HG03280 (cell line): Measurements from ENCODE around the gene CCDC33.

ENCODE experiments used
- ATAC-seq: cut with Tn5 transposase; IDR thresholded peaks from one replicate; pipeline ENCODE4 v1.9.1; 2021; ENCODE audit warnings: mild to moderate bottlenecking, moderate library complexity; ENCODE audit not compliant: unreplicated experiment

Gene CCDC33

DNA sequence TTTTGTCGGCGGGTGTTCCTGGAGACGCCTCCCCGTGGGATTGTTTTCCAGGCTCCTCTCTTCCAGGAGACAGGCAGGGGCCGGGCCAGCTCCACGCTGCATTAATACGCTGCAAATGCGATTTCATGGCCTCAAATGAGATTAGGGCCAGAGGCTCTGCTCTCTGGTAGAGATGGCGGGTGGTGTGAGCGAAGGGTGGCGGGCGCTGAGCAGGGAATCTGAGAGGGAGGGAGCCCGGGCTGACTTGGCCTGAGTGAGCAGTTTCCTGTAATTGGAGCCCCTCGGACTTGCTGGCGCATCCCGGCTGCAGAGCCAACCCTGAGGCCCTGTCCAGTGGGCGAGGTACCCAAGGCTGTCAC lies 7.4 kb upstream of the CCDC33 start:
- no peak for ATAC-seq

DNA sequence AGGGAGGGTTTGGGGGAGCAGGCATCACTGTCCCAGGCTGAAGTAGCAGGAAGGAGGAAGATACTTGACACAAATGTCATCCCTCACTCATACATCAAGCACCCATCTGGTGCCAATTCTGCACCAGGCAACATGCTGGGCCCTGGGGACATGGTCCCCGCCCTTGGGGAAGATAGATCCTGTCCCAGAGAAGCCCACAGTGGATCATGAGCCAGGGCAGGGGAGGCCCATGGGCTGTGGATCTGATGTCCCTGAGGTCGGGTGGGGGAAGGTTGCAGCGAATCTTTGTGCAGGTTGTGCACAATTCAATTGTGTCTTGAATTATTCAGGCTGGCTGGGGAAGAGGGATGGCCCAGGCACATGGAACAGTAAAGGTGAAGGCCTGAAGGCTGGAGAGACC lies 6.4 kb upstream of the CCDC33 start:
- ATAC-seq, result no peak

DNA sequence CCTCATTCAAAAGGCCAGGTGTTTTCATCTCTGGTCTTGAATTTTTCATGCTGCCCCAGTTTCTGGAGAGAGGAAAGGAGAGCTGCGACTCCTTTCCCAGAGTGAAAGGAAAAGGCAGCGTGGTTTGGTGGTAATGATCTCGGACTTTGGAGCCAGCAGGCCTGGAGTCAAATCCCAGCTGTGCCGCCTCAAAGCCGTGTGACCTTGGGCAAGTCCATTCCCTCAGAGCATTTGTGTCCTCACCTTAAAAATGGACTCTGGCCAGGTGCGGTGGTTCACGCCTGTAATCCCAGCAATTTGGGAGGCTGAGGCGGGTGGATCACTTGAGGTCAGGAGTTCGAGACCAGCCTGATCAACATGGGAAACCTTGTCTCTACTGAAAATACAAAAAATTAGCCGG lies 4.7 kb upstream of the CCDC33 start:
- no peak for ATAC-seq

DNA sequence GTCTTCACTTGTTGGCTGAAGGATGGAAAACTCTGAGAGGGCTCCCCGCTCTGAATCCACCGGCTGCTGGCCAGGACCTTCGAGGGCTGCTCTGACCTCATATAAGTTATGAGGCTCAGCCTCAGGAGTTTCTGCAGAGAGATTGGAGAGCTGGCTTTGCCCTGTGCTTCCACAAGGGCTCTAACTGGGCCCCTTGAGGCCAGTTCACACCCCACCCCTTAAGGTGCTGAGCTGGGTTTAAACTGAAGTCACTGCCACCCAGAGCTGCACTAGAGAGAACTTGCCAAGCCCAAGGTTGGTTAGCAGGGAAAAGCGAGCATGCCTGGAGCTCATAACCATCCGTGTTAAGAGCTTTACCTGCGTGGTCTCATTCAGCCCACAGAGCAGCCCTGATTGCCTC lies 2.8 kb upstream of the CCDC33 start:
- ATAC-seq, result no peak

DNA sequence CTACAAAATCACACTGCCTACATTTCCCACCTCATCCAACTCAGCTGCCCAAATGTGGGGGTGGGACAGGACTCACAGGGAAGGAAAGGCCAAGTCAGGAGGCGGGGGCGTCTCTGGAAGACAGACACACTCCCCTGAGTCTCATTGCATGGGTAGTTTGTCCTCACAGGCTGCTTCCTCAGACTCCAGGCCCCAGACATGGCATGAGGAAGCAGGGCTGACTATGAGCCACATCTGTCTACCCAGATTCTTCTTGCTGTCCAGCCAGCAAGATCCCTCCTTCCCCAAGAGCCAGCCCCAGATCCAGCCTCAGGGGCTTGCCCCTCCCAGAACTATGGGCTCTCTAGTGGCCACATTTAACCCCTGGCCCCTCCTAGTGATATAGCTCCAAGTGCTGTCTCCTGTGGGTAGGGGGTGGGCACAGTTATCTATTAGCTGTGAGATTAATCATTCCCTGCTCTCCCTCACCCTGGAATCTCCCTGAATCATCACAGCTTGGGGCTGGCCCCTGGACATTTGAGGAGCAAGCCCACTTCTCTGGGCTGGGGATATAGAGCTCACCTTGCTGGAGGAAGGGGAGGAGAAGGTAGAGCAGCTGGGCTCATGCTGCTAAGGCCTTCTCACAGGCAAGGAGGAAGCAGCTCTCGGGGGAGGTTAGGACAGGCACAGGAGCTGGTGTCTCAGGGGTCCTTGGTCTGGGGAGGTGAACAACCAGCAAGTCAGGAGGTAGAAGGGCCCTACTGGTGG lies 2.1 kb upstream of the CCDC33 start:
- no peak for ATAC-seq

DNA sequence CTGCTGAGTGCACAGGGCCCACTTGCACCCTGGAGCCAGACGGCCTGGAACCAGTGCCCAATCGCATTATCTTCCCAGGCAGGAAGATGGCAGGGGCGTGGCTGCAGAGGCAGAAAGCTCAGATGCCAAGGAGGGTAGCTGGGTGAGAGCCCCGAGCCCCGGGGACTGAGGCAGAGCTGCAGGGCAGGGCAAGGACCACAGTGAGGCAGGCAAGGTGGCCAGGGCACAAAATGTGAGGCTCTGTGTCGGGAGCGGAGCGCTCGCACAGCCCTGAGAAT lies 1.6 kb upstream of the CCDC33 start:
- no peak for ATAC-seq

DNA sequence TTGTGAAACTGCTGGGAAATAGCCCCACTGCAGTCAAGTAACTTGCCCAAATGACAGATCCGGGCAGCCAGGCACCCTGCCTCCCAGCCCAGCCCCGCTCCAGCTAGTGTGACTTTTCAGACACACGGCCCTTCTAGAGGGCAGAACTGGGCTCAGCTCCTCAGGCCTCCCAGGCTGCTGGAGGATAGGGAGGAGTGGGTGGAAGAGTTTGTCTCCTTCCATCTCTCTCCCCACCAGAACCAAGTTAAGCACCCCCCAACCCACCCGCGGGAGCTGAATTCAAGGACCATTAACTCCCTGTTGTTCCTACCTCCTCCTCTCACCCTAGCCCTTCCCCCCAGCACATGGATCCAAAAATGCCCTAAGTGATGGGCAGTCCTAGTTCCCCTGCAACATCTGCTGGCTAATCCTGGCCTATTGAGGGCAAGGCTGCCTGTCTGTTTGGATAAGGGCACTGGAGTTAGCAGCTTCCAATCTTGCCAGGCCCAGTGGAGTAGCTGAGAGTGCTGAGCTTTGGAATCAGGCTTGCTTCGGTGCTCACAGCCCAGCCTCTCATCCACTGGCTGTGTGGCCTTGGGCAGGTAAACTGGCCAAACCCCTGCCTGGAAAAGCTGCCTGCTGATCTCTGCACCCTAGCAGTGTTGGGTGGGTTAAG lies 3.1 kb downstream of the CCDC33 start:
- no peak for ATAC-seq

DNA sequence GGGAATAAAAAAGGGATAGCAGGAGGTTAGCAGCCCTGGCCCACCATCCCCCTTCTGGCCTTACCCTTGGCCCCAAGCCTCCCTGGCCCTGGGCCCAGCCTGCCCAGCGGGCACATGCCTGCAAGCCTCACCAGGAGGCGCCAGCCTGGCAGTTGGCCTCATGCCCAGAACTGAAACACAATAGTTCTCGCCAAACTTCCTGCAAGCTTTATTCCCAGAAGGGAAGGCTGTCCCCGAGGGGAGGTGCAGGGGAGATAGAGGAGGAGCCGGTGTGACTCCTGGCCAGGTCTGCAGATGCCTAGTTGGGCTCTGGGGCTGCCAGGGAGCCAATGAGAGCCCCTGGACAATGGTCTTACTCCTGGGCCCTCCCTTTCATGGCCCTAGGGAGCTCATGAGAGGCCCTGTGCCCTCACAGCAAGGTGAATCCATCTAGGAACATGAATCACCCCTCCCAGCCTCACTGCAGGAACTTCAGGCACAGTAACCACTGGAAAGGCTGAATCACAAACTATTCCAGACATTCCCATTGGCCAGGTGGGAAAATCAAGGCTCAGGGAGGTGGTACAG lies 4.0 kb downstream of the CCDC33 start:
- no peak for ATAC-seq

DNA sequence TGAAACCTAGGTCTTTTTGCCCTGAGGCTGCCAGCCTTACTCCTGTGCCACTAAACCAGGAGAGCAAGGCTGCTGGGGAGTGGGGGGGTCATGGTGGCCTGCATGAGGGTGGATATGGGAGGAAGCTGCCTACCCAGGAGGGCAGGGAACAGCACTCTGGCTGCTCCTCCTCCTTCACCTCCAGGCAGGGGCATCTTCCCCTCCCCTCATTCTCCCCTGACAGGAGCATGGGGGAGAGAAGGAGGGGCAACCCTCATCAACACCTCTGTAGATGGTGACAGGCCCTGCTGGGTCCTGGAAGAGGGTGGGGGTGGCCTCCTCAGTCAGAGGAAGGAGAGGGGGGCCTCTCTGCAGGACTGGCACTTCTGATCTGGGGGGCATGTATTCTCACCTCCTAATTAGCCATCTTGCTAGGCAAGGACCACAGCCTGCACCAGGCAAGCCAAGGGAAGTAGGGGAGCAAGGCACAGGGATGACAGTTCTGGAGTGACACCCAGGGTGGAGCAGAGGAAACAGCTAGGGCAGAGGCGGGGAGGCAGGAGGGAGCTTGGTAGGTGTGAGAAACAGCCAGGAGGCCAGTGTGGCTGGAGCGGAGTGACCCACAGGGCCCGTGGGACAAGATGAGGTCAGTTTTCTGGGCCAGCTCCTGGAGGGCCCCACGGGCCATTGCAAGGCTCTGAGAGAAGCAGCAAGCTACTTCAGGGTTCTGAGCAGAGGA lies 4.9 kb downstream of the CCDC33 start:
- ATAC-seq, result no peak

DNA sequence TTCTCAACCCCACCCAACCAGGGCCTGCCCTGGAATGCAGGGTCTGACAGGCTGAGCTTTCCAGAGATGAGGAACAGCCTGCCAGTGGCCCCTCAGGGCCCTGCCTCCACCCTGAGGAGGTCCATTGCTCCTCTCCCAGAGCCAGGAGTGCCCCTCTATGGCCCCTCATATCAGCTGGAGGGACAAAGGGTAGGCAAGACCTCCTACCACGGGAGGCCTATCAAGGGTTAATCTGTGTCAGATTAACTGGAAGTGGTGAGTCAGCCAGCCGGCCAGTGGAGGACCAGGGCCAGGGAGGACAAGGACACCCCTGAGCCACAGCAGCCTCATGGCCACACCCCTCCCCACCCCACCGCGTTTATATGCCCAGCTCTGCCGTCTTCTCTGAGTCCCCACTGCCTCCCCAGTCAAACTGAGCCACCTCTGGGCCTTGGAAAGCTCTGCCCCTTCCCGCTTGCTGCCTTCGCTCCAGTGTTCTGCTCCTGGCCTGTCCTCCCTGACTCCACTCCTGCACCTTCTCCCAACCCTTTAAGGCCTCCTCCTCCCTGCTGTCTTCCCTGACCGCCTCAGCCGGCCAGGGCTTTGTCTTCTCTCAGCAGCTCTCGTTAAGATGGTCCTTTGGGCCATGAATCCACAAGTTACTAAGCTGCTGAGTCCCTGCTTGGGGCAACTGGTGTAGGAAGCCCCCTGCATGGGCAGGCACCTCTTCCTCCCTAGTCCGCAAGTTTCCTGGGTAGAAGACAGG lies 6.5 kb downstream of the CCDC33 start:
- no peak for ATAC-seq

DNA sequence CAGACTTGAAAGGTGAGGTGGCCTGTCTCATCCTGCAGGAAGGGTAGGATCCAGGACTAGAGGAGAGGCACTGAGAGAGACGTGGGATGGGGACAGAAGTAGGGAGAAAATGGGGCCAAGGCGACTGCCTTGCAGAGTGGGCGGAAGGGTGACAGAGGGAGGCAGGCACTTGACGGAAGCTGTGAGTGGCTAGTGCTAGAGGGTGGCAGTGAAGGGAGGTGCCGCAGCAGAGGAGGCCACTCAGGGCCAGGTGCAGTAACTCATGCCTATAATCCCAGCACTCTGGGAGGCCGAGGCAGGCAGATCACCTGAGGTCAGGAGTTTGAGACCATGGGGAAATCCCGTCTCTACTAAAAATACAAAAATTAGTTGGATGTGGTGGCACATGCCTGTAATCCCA lies 7.3 kb downstream of the CCDC33 start:
- no peak for ATAC-seq

DNA sequence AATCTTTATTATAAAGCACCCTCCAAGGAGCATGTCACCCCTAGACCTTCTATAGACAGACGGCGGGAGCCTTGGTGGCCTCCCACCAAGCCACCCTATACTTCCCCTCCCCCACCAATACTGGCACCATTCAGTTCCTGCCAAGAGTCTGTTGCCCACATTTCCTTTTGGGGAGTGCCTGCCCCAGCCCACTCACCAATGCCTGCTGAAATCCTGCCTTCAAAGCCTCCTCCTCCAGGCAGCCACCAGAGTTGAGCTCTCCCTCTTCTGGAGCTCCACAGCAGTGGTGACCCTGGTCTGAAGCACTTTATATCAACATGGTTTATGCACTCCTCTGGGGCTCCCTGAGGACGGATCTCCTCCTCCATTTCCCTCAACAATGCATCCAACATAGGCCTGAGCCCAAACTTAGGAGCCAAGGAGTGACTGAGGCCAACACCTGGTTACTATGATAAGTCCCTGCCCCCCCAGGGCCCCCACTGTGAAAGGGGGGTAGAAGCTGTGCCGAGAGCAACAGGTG lies 8.8 kb downstream of the CCDC33 start:
- no peak for ATAC-seq

DNA sequence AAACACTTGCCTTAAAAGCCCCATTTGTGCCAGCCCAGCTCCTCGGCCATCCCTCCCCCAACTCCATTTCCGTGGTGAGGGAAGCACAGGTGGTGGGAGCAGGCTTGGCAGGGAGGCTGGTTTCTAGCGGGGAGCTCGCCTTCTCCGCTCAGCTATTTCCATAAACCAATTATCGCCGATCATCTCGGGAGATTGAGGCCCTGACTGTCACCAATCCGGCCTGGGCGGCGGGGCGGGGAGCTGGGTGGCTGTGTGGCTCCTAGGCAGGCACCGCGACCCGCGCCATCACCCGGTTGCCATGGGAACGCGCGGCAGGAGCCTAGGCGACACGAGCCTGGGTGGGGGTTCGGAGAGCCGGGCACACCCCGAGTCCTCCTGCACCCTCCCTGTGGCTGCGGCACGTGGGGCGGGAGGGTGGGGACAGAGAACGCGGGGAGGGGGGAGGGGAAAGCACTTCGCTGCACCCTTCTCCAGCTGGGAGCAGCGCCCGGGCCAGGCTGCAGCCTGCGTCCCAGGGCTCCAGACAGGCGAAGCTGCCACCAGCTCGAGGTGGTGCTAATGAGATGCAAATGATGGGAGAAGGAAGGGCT lies 9.3 kb downstream of the CCDC33 start:
- no peak for ATAC-seq

DNA sequence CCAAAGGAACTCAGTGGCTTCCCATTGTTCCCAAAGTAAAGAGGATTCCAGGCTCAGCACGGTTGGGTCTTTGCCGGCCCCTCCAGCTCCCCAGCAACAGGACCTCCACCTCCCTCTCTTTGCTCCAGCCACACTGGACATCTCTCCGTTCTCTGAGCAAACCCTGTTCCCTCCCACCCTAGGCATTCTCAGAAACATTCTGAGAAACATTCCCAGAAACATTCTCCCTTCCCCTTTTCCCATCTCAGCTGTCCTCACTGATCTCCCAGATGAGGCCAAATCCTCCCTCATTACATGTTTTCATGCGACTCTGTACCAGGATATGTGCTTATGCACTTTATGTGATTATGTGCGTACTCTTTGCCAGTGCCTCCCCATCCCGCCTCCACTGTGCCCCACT lies 14.1 kb downstream of the CCDC33 start:
- no peak for ATAC-seq

DNA sequence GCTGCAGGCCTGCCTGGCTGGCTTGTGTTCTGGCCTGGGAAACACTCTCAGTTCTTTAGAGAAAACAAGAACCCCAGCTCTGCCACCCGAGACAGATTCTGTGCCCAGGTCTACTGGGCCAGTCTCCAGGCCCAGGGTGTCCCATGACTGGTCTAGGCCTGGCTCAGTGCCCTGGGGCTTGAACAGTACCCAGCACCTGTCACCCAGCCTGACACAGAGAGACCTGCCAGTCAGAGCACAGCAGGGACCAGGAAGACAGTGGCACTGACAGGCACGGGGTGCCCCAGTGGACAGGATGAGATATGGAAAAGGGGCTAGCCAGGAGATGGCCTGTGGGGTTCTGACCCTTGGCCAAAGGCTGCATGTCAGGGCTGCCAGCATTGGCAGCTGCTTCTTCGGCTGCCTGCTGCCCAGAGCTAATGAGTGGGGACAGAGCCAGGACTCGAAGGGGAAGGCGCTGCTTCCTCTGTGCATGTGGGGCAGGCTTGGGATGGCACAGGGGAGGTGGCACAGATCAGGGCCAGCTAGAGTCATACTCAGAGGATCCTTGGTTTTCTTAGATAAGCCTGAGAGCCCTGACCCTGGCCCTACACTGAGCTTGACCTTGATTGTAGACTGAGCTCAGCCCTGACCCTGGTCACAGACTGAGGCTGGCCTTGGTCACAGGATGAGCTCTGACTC lies 15.1 kb downstream of the CCDC33 start:
- ATAC-seq, result no peak

DNA sequence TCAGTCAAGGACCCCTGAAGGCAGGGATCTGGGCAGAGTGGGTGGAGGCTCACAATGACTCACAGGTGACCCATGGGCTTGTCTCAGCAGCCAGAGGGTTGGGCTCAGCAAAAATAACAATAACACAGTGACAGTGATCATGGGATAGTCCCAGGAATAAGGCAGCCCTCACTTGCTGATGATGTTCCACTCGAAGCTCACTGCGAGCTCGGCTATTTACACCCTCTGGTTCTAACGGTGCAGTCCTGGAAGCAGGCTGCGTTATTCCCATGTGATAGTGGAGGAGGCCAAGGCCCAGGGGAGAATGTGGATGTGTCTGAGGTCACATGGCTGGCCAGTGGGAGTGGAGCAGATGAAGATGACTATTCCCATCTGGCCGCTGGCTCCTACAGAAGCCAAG lies 16.2 kb downstream of the CCDC33 start:
- ATAC-seq, result no peak

DNA sequence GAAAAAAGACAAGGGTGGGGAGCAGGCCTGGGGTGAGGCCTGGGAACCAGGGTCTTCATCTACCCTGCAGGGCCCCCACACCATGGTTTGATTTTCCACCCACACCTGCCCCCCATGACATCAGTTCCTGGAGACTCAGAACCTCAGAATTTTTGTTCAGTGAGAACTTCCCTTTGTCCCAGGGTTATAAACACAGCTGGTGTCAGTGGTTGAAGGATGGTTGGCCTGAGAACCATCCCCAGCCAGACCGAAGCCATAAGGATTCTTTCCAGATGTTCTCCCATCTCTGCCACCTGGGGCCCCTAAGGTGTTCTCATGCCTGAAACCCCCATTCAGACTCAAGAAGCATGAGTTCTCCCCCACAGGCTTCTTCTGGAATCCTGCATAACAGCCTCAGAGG lies 16.6 kb downstream of the CCDC33 start:
- no peak for ATAC-seq

DNA sequence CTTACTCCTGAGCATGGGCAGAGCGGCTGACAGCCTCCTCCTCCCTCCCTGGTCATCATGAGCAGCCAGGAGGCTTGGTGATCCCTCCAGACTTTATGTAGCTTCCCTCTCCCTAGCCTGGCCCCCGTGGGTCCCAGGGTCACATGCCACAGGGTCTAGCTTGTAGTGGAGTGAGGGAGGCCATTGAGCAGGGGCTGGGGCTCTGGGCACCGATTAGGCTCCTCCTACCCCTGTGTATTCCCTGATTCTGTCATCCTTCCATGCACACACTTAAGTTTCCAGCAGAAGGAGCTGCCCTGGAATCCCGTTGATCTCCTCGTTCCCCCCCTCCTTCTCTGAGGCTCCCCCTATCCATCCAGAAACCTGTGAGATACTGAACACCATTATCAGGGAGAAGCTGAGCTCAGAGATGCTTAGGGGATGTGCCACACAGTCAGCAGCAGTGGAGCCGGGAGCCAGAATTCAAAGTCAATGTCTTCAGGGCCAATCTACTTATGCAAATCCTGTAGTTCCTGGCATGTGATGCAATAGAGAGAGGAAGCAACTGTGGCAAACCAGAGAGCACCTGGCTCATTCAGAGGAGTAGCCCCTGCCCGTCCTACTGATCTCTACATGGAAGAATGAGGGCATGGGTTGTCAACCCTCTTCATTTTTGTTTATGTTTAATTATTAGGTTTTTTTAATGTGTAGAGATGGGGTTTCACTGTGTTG lies 17.2 kb downstream of the CCDC33 start:
- no peak for ATAC-seq

DNA sequence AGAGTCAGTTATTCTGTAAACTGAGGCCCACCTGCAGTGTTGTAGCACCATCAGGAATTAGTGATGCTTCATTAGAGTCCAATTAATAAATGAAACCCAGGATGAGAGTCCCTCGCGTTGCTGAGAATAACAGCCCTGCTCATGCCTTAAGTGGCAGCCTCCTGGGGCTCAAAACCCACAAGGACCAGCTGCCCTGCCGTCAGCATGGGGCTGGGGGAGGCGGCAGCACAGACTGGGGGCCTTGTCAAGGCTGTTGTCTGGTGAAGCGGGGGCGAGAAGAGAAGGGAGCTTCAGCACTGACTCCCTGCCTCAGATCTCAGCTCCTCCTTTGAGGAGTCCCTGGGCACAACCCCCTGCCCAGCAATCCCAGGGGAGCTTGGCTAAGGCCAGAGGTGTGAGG lies 21.0 kb downstream of the CCDC33 start:
- no peak for ATAC-seq

DNA sequence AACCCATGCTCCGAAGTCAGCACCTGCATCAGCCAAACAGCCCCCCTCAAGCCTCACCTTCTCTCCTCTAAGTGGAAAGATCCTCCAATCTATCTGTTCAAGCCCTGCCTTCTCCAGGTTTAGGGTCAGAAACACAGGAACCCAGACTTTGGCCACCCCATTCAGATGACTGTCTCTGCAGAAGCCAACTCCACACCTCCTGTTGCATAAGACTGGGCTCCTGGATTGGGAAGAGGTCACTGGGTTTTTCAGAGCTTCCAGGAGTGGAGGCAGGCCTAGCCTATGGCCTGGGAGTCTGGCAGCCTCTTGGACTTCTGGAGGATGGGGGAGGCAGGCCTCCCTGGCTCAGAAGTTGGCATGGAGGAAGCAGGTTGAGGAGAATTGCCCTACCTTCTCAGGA lies 21.5 kb downstream of the CCDC33 start:
- ATAC-seq, result no peak
